Activated T-helper 1 cell treated with Interleukin-2 at 50 U/mL for 16 hours (primary cell): ENCODE data around the gene TNXB.
"Not testable (repeated sequence)": the region's sequence is repeated elsewhere in the genome, so short reads cannot be mapped to it uniquely, and the experiment has no call there.

Experiments
- DNase-seq: peaks from one replicate; pipeline ENCODE4 v3.0.0-alpha.2; 2020; ENCODE audit warnings: low read depth

Gene TNXB

GRCh38 chr6:32004393-32004792, 104.7 kb downstream of the TNXB start:
- DNase-seq, result not testable (repeated sequence)

GRCh38 chr6:32003301-32003700, 105.8 kb downstream of the TNXB start:
- DNase-seq, result not testable (repeated sequence)

GRCh38 chr6:32002546-32003268, 106.4 kb downstream of the TNXB start:
- not testable (repeated sequence) for DNase-seq

GRCh38 chr6:31996385-31996784, 112.8 kb downstream of the TNXB start:
- DNase-seq, result not testable (repeated sequence)

- DNase-seq, result not testable (repeated sequence)
These were observed 114.7 kb downstream of the TNXB start for GRCh38 chr6:31994421-31994820.
